Hypothalamus (tissue), 51 donors: ENCODE results near the gene RDH8.

Source experiments
- DNase-seq, 51 donors: peaks; one replicate each; lab custom pipeline; 2025; lab: John Stamatoyannopoulos, UW

Gene RDH8

GRCh38 chr19:10013316-10013715, at the start of gene RDH8:
RDH8 (plus strand) TSS chr19:10013483; CDS start chr19:10013498, 15 bp downstream.
- no peak for DNase-seq

DNA sequence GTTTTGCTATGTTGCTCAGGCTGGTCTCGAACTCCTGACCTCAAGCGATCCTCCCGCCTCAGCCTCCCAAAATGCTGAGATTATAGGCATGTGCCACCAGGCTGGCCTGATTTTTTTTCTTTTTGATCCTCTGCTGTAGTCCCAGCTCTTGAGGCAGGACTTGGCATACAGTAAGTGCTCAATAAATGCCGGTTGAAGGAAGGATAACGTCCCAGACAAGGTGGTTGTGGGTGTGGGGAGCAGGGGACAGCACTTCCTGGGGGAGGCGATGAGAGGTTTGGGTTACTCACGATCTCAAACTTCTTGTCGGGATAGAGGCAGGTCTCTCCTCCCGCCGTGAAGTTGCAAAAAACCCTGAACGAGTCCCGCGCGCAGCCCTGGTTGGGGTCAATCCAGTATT, 47.3 kb upstream of the RDH8 start:
- no peak for DNase-seq

DNA sequence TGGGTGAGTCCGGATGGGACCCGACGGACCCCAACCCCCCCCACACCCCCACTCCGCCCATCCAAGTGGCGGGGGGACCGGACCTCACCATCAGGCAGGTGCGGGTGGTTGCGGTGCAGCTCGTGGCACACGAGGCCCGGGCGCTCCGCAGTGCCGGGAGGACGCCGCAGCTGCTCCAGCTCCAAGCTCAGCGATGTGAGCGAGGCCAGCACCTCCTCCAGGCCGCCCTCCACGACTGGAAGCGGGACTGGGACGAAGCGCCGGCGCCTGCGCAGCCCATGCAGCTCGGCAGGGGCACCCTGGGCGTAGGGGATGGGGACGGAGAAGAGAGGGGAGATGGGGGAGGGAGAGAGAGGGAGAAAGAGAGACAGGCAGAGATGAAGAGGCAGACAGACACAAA, 46.8 kb upstream of the RDH8 start:
- DNase-seq: no peak

GRCh38 chr19:9967326-9967725, 46.0 kb upstream of the RDH8 start:
- no peak for DNase-seq

GRCh38 chr19:9968820-9969687, 44.2 kb upstream of the RDH8 start:
- DNase-seq: no peak

GRCh38 chr19:9969688-9969975, 43.7 kb upstream of the RDH8 start:
- no peak for DNase-seq

DNA sequence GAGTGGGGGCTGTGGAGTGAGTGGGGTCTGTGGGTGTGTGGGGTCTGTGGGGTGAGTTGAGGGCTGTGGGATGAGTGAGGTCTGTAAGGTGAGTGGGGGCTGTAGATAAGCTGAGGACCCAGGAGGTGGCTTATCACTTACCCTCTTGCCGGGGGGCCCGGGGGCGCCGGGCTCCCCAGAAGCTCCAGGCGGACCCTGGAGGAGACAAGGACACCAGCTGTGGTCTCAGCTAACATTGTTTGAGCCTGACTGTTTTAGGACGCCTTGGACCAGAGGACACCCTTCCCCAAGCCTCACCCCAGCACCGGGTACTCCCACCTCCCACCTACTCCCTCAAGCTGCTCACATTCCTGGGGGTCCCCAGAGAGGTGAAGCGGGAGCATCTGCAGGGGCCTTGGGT, 42.8 kb upstream of the RDH8 start:
- DNase-seq: no peak

DNA sequence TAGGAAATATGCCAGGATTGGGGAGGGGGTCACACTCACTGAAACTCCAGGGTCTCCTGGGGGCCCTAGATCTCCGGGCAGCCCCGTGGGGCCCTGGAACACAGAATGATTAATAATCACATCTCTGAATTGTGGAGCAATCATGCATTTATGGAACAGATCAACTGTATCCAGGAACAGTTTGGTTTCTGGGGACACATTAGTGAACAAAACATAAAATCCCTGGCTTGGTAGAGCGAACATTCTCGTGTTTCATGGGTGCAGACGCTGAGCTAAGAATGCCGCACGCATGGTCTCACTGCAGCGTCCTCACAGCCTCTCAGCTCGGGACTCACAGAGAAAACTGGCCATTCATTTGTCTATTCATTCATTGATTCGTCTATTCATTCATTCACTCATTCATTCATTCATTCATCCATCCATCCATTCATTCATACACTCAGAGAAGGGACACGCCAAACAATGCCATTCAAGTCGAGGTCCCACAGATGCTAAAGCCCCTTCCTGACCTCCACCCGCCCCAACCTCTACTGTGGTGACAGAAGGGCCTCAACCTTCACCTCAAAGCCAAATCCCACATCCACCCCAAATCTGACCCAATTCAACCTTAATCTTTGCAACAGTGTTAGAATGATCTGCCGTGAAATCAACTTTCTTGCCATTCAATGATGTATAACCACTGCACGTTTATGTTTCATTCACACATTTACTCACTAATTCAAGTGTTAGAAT, 42.0 kb upstream of the RDH8 start:
- no peak for DNase-seq

GRCh38 chr19:9972103-9972502, 41.2 kb upstream of the RDH8 start:
- DNase-seq: no peak

DNA sequence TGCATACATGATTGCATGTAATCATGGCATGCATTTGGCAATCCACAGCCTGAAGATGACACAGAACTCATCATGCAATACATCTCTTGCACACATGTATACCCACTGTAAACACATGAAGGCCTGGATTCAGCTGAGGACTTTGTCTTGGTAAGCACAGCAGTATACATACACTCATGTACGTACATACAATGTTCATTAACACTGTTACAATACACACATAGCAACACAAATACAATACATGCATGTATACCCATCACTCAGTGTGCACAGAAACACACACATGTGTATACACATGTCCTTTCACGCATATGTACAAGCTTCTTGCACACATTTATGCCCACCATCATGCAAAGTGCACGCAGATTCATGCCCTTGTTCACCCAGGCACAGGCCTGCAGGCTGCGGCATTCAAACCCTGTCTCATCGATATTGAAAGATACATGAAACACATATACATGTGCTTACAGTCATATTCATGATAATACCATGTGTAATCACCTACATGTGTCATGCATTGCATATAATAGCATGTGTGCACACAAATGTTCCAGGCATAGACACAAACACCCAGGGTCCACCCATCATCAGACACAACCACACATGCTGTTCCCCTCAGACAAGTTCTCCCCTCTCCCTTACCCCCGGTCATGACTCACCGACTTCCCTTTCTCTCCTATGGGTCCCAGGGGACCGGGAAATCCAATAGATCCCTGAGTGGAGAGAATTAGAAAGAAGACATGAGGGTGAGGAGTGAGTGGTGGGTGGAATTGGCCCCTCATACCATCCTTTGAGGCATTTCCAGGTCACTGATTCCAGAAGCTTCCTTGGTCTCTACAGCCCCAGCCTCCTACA, 31.6 kb upstream of the RDH8 start:
- DNase-seq: no peak

GRCh38 chr19:9986787-9987281, 26.4 kb upstream of the RDH8 start:
- peak in 39 of 51 donors; percentile 5 to 87 (median 47) for DNase-seq

- DNase-seq: no peak
Observed at GRCh38 chr19:9989504-9989903, 23.8 kb upstream of the RDH8 start.

DNA sequence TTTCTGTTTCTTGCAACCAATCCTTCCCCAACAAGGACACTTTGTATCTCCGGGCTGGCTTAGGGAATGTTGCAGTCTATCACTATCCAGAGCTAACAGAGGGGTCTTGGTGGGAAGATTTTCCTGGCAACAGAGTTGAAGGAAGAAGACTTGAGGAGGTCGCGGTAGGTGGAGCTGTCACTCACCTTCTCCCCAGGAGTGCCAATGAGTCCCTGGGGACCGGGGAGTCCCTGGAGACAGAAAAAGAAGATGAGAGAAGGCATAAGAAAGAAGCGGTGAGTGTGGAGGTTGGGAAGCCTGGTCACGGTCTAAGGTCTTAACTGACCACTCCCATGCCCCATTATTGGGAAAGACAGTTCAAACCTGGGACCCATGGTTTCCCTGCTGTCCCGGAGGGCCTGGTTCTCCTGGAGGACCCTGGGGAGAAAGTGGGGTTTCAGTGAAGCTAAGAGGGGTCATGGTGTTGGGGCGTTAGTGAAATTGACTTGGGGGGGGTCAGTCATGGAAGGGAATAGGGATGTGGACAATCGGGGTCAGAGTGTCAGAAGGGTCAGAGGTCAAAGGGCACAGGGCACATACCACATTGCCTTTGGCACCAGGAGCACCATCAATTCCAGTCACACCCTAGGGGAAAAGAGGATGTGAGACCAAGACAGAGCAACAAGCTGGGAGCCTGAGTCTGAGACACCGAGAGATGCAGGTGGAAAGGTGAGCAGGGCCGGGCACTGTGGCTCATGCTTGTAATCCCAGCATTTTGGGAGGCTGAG, 21.7 kb upstream of the RDH8 start:
- no peak for DNase-seq

GRCh38 chr19:9995084-9995483, 18.2 kb upstream of the RDH8 start:
- DNase-seq: no peak

DNA sequence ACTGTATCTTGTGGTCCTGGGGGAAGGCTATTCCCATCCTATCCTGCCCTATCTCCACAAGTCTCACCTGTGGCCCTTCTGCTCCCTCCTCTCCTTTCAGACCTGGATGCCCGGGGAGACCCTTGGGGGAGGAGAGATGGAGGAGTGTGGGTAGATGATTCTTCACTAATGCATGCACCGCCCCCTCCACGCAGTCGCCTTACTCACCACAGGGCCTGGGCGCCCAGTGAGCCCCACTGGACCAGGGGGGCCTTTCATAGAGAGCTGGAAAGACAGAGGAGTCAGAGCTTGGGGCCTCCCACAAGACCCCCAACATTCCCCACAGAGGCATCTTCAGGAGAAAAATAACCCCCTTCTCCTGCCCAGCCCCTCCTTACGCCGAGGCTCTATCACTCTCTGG, 17.3 kb upstream of the RDH8 start:
- peak in 1 of 51 donors; percentile 36 for DNase-seq

GRCh38 chr19:9996541-9996940, 16.7 kb upstream of the RDH8 start:
- no peak for DNase-seq

- peak in 37 of 51 donors; percentile 1 to 62 (median 23) for DNase-seq
Observed at GRCh38 chr19:10000171-10000826, 13.0 kb upstream of the RDH8 start.

DNA sequence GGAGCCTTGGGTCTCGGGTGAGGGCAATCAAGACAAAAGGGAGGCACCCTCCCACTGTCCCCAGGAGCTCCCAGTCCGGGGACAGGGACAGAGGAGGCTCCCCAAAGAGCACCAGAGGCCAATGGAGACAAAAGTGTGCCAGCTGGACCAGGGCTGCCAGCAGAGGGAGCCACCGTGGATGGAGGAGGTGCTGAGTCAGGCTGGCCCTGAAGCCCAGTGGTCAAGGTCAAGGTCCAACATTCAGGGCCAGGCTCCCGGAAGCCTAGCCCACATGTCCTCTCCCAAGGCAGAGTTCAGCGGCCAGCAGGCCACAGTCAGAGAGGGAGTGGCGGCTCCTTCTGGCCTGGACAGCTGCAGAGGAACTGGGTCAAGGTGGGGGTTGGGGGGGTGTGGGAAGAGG, 11.4 kb upstream of the RDH8 start:
- no peak for DNase-seq

- no peak for DNase-seq
Observed at GRCh38 chr19:10003271-10003670, 10.0 kb upstream of the RDH8 start.

GRCh38 chr19:10004617-10005016, 8.7 kb upstream of the RDH8 start:
- DNase-seq: no peak
